Vagina (tissue), 2 donors: Measurements from ENCODE around the gene TMEM178B.

Experiments used
- CTCF ChIP-seq, 3 experiments: fragments of 450-650 bp in 2 of 3; fragments of 200-600 bp in 1 of 3; sonication (generic) in 1 of 3; IDR thresholded peaks; one replicate each; pipeline ENCODE4 v1.5.1; 2017 to 2019; ENCODE audit warnings: antibody characterized with exemption in 3 of 3, mild to moderate bottlenecking in 2 of 3, moderate library complexity in 2 of 3
- POLR2A ChIP-seq, 2 donors: fragments of 450-650 bp; IDR thresholded peaks; one replicate each; pipeline ENCODE4 v1.6.1; 2017; ENCODE audit warnings: antibody characterized with exemption in 2 of 2, mild to moderate bottlenecking in 2 of 2, moderate library complexity in 2 of 2
- POLR2AphosphoS5 ChIP-seq, 2 donors: sonication (generic); formaldehyde crosslinking; IDR thresholded peaks; one replicate each; pipeline ENCODE4 v1.9.0; 2017; ENCODE audit warnings: antibody characterized with exemption in 2 of 2, mild to moderate bottlenecking in 2 of 2, low read depth in 1 of 2; ENCODE audit not compliant: insufficient read depth in 1 of 2

- TF ChIP-seq POLR2AphosphoS5 (IDR thresholded peaks at IDR 0.05; ENCODE audit: insufficient read depth in 1 of 2, low read depth in 1 of 2) (no peak), CTCF (IDR thresholded peaks at IDR 0.05) (no peak), POLR2A (IDR thresholded peaks at IDR 0.05) (no peak)
Observed at GRCh38 chr7:141410353-141411000, 336.6 kb downstream of the TMEM178B start.
